HepG2 (cell line): Measurements from ENCODE around the gene DEFB112. TPM values are rescaled to one million over a fixed set of nuclear protein-coding genes. Genes with fewer than 3 reads are reported as not detected.

Experiments used
- ELF1 ChIP-seq: sonication (generic); formaldehyde crosslinking; IDR thresholded peaks from 2 replicates; pipeline ENCODE4 v1.4.0; 2020; ENCODE audit warnings: missing genetic modification reagents
- ETS1 ChIP-seq: sonication (generic); formaldehyde crosslinking; IDR thresholded peaks from 2 replicates; pipeline ENCODE4 v1.4.0; 2020; ENCODE audit warnings: missing genetic modification reagents
- GMEB1 ChIP-seq: sonication (generic); formaldehyde crosslinking; IDR thresholded peaks from 2 replicates; pipeline ENCODE4 v1.5.1; 2020; ENCODE audit warnings: missing genetic modification reagents, mild to moderate bottlenecking, borderline replicate concordance
- HOXA9 ChIP-seq: sonication (generic); formaldehyde crosslinking; IDR thresholded peaks from 2 replicates; pipeline ENCODE4 v1.8.1; 2022; ENCODE audit warnings: missing genetic modification reagents, mild to moderate bottlenecking, moderate library complexity, borderline replicate concordance
- KLF12 ChIP-seq: sonication (generic); formaldehyde crosslinking; IDR thresholded peaks from 2 replicates; pipeline ENCODE4 v1.4.0; 2020; ENCODE audit warnings: missing genetic modification reagents, borderline replicate concordance
- KMT2A ChIP-seq: sonication (generic); formaldehyde crosslinking; IDR thresholded peaks from 2 replicates; pipeline ENCODE4 v1.4.0; 2020; ENCODE audit warnings: missing genetic modification reagents
- MLXIP ChIP-seq: sonication (generic); formaldehyde crosslinking; IDR thresholded peaks from 2 replicates; pipeline ENCODE4 v1.9.0; 2021; ENCODE audit warnings: missing genetic modification reagents, borderline replicate concordance
- PCBP2 ChIP-seq: fragments of 200-400 bp; formaldehyde crosslinking; optimal IDR thresholded peaks from 2 replicates; pipeline ENCODE3; 2018; ENCODE audit warnings: low read length, low read depth; ENCODE audit not compliant: poor library complexity, severe bottlenecking
- PHF5A ChIP-seq: IDR thresholded peaks from one replicate; pipeline ENCODE4 v1.6.1; 2018; ENCODE audit warnings: low read depth, missing genetic modification reagents; ENCODE audit not compliant: unreplicated experiment
- POGK ChIP-seq: sonication (generic); formaldehyde crosslinking; conservative IDR thresholded peaks from 2 replicates; pipeline ENCODE4 v1.8.0; 2022; ENCODE audit warnings: mild to moderate bottlenecking, moderate library complexity, missing genetic modification reagents
- POLR2AphosphoS2 ChIP-seq: IDR thresholded peaks from 2 replicates; pipeline ENCODE4 v1.6.1; 2011; ENCODE audit warnings: low read depth, low read length, improper control_type of control experiment
- SKI ChIP-seq: fragments of 450-650 bp; IDR thresholded peaks from one replicate; pipeline ENCODE4 v1.6.1; 2018; ENCODE audit warnings: mild to moderate bottlenecking; ENCODE audit not compliant: partially characterized antibody
- STAG1 ChIP-seq: sonication (generic); formaldehyde crosslinking; IDR thresholded peaks from 2 replicates; pipeline ENCODE4 v1.4.0; 2020; ENCODE audit warnings: missing genetic modification reagents
- ZNF17 ChIP-seq: sonication (generic); formaldehyde crosslinking; IDR thresholded peaks from 2 replicates; pipeline ENCODE4 v1.5.0; 2020; ENCODE audit warnings: mild to moderate bottlenecking, missing genetic modification reagents
- ZNF224 ChIP-seq: sonication (generic); formaldehyde crosslinking; IDR thresholded peaks from 2 replicates; pipeline ENCODE4 v1.5.0; 2020; ENCODE audit warnings: mild to moderate bottlenecking, missing genetic modification reagents
- ZNF331 ChIP-seq: sonication (generic); formaldehyde crosslinking; IDR thresholded peaks from 2 replicates; pipeline ENCODE4 v1.4.0; 2020; ENCODE audit warnings: missing genetic modification reagents
- ZNF572 ChIP-seq: sonication (generic); formaldehyde crosslinking; IDR thresholded peaks from 2 replicates; pipeline ENCODE4 v1.5.1; 2020; ENCODE audit warnings: mild to moderate bottlenecking, missing genetic modification reagents
- ZNF577 ChIP-seq: sonication (generic); formaldehyde crosslinking; IDR thresholded peaks from 2 replicates; pipeline ENCODE4 v1.4.0; 2020; ENCODE audit warnings: mild to moderate bottlenecking, low read depth, missing genetic modification reagents, borderline replicate concordance
- ZNF747 ChIP-seq: sonication (generic); formaldehyde crosslinking; IDR thresholded peaks from 2 replicates; pipeline ENCODE4 v1.8.1; 2023; ENCODE audit warnings: missing genetic modification reagents, mild to moderate bottlenecking, borderline replicate concordance
- ZNF792 ChIP-seq: IDR thresholded peaks from 2 replicates; pipeline ENCODE4 v1.6.1; 2016
- polyA plus RNA-seq, 8 experiments: library from polyadenylated mRNA; depleted of rRNA in 3 of 8; stranded (reverse) in 7 of 8; unstranded in 1 of 8; fragments of >200 nt; fragmentation: Illumina TruSeq in 4 of 8; extraction: Trizol in 4 of 8; gene quantifications; 2 replicates each; pipeline versions ENCODE4 v1.2.1 to v1.2.3, GENCODE V29; 2011 to 2016; ENCODE audit warnings: low read depth in 4 of 8, missing spikeins in 1 of 8, mixed read lengths in 1 of 8; ENCODE audit not compliant: insufficient read depth in 1 of 8
- total RNA-seq, 5 experiments: library from RNA; depleted of rRNA; stranded (reverse); fragments of >200 nt; fragmentation: Illumina TruSeq; extraction: Trizol; gene quantifications; 2 replicates each; pipeline ENCODE4 v1.2.3, GENCODE V29; 2016; ENCODE audit warnings: low read depth in 1 of 5

The DEFB112 gene
- total and polyA plus RNA-seq, 2 of the 13 experiments (the other 11 are each of a cell fraction or from before 2014, with no cell fraction given) = not detected

- no peak for TF ChIP-seq GMEB1 (CRISPR knock-in tag)
- no peak for TF ChIP-seq KLF12 (CRISPR knock-in tag)
- 0 out of 2 replicates have a peak, but pooled peaks have one; percentile 33 for TF ChIP-seq ZNF331 (CRISPR knock-in tag)
- TF ChIP-seq HOXA9 (CRISPR knock-in tag) = no peak
- TF ChIP-seq ETS1 (CRISPR knock-in tag) = no peak
- no peak for TF ChIP-seq ELF1 (CRISPR knock-in tag)
- peak; percentile 59 for TF ChIP-seq SKI
- no peak for TF ChIP-seq POLR2AphosphoS2
- no peak for TF ChIP-seq POGK (CRISPR knock-in tag)
- TF ChIP-seq PCBP2 = no peak
- TF ChIP-seq ZNF224 (CRISPR knock-in tag) = no peak
- TF ChIP-seq KMT2A (CRISPR knock-in tag) = no peak
- TF ChIP-seq STAG1 = no peak
- TF ChIP-seq ZNF17 (CRISPR knock-in tag) = no peak
- peak; percentile 28; the same call in 1 of the 2 replicates for TF ChIP-seq ZNF792 (CRISPR knock-in tag)
- TF ChIP-seq ZNF747 = no peak
- no peak for TF ChIP-seq MLXIP
- TF ChIP-seq ZNF572 (CRISPR knock-in tag) = no peak
- TF ChIP-seq PHF5A (CRISPR knock-in tag) = no peak
- TF ChIP-seq ZNF577 (CRISPR knock-in tag) = no peak
These were observed 44.2 kb upstream of the DEFB112 start (continued) for GRCh38 chr6:50093938-50094272.
